H9 (cell line): Measurements from ENCODE around the gene TOM1L2. TPM values are rescaled to one million over a fixed set of nuclear protein-coding genes. Genes with fewer than 3 reads are reported as not detected.

ENCODE experiments used
- DNase-seq: peaks from one replicate; pipeline ENCODE4 v3.0.0-alpha.2; 2017
- H2AFZ ChIP-seq: one replicate; pipeline ENCODE4 v1.6.1; 2013; ENCODE audit warnings: mild to moderate bottlenecking, low read length, control low read depth, moderate library complexity
- H2AK5ac ChIP-seq: 2 replicates; pipeline ENCODE4 v1.6.1; 2013; ENCODE audit warnings: low read length, control low read depth, mixed read lengths; ENCODE audit not compliant: insufficient read length
- H2BK120ac ChIP-seq: one replicate; pipeline ENCODE4 v1.6.1; 2013; ENCODE audit warnings: low read depth, mild to moderate bottlenecking, low read length, control low read depth, inconsistent platforms; ENCODE audit not compliant: poor library complexity, severe bottlenecking
- H2BK12ac ChIP-seq: 2 replicates; pipeline ENCODE4 v1.6.1; 2013; ENCODE audit warnings: low read length, control low read depth, mixed read lengths, low read depth; ENCODE audit not compliant: insufficient read length
- H2BK15ac ChIP-seq: 2 replicates; pipeline ENCODE4 v1.6.1; 2013; ENCODE audit warnings: low read depth, low read length, control low read depth
- H2BK20ac ChIP-seq: one replicate; pipeline ENCODE4 v1.6.1; 2013; ENCODE audit warnings: low read depth, mild to moderate bottlenecking, low read length, control low read depth, inconsistent platforms; ENCODE audit not compliant: poor library complexity, severe bottlenecking
- H2BK5ac ChIP-seq: 2 replicates; pipeline ENCODE4 v1.6.1; 2013; ENCODE audit warnings: low read length, control low read depth, mixed read lengths; ENCODE audit not compliant: insufficient read length
- H3K14ac ChIP-seq: 2 replicates; pipeline ENCODE4 v1.6.1; 2013; ENCODE audit warnings: low read length, control low read depth; ENCODE audit not compliant: insufficient read depth
- H3K18ac ChIP-seq: 2 replicates; pipeline ENCODE4 v1.6.1; 2013; ENCODE audit warnings: low read depth, mild to moderate bottlenecking, mixed read lengths, low read length, control low read depth; ENCODE audit not compliant: insufficient read length
- H3K23ac ChIP-seq: 2 replicates; pipeline ENCODE4 v1.6.1; 2013; ENCODE audit warnings: low read length, control low read depth, mixed read lengths, low read depth; ENCODE audit not compliant: insufficient read length
- H3K23me2 ChIP-seq: 2 replicates; pipeline ENCODE4 v1.6.1; 2013; ENCODE audit warnings: low read depth, mild to moderate bottlenecking, mixed read lengths, low read length, control low read depth; ENCODE audit not compliant: insufficient read length, poor library complexity, severe bottlenecking
- H3K27ac ChIP-seq: 2 replicates; pipeline ENCODE4 v1.5.1; 2013; ENCODE audit warnings: low read length, control low read depth, mixed read lengths, low read depth; ENCODE audit not compliant: insufficient read length
- H3K27me3 ChIP-seq: 2 replicates; pipeline ENCODE4 v1.6.1; 2013; ENCODE audit warnings: low read length, control low read depth, inconsistent platforms; ENCODE audit not compliant: insufficient read depth
- H3K4ac ChIP-seq: 2 replicates; pipeline ENCODE4 v1.6.1; 2013; ENCODE audit warnings: low read depth, mild to moderate bottlenecking, control low read depth, inconsistent platforms, low read length, moderate library complexity
- H3K4me1 ChIP-seq: 2 replicates; pipeline ENCODE4 v1.6.1; 2013; ENCODE audit warnings: low read length, control low read depth, inconsistent platforms; ENCODE audit not compliant: insufficient read depth
- H3K4me2 ChIP-seq: 2 replicates; pipeline ENCODE4 v1.6.1; 2013; ENCODE audit warnings: low read length, control low read depth, mixed read lengths; ENCODE audit not compliant: insufficient read length, insufficient read depth
- H3K56ac ChIP-seq: 2 replicates; pipeline ENCODE4 v1.6.1; 2013; ENCODE audit warnings: low read depth, mild to moderate bottlenecking, mixed read lengths, low read length, control low read depth; ENCODE audit not compliant: insufficient read length
- H3K79me1 ChIP-seq: 2 replicates; pipeline ENCODE4 v1.6.1; 2013; ENCODE audit warnings: low read depth, mild to moderate bottlenecking, moderate library complexity, low read length, control low read depth, inconsistent platforms; ENCODE audit not compliant: insufficient read depth, poor library complexity, severe bottlenecking
- H3K79me2 ChIP-seq: 2 replicates; pipeline ENCODE4 v1.6.1; 2013; ENCODE audit warnings: low read length, control low read depth, inconsistent platforms; ENCODE audit not compliant: insufficient read depth
- H3K9ac ChIP-seq: 2 replicates; pipeline ENCODE4 v1.6.1; 2013; ENCODE audit warnings: low read length, control low read depth, mixed read lengths; ENCODE audit not compliant: insufficient read length; ENCODE audit errors: extremely low read depth
- H3K9me3 ChIP-seq: one replicate; pipeline ENCODE4 v1.6.1; 2013; ENCODE audit warnings: low read depth, low read length, inconsistent platforms; ENCODE audit not compliant: control insufficient read depth
- H3T11ph ChIP-seq: one replicate; pipeline ENCODE4 v1.6.1; 2013; ENCODE audit warnings: mild to moderate bottlenecking, low read length, control low read depth, inconsistent platforms
- H4K20me1 ChIP-seq: one replicate; pipeline ENCODE4 v1.6.1; 2013; ENCODE audit not compliant: control insufficient read depth, insufficient read length, insufficient read depth
- H4K5ac ChIP-seq: 2 replicates; pipeline ENCODE4 v1.6.1; 2013; ENCODE audit warnings: low read depth, mild to moderate bottlenecking, mixed read lengths, low read length, control low read depth; ENCODE audit not compliant: insufficient read length
- H4K8ac ChIP-seq: replicated peaks from 2 replicates; pipeline ENCODE4 v1.6.1; 2013; ENCODE audit warnings: low read length, control low read depth, mixed read lengths, low read depth; ENCODE audit not compliant: insufficient read length
- H4K91ac ChIP-seq: 2 replicates; pipeline ENCODE4 v1.6.1; 2013; ENCODE audit warnings: low read depth, mild to moderate bottlenecking, moderate library complexity, mixed read lengths, low read length, control low read depth; ENCODE audit not compliant: insufficient read length
- H3K27ac Mint-ChIP-seq, 3 experiments: 2 replicates in 2 of 3; 3 replicates in 1 of 3; pipeline ENCODE4 v1.8.0; 2020 to 2021; ENCODE audit warnings: mixed read lengths in 3 of 3, mild to moderate bottlenecking in 1 of 3, moderate library complexity in 1 of 3
- H3K27me3 Mint-ChIP-seq: 2 replicates; pipeline ENCODE4 v1.8.0; 2021; ENCODE audit warnings: low read depth, mild to moderate bottlenecking, moderate library complexity, mixed read lengths
- H3K36me3 Mint-ChIP-seq, 3 experiments: 2 replicates in 2 of 3; 3 replicates in 1 of 3; pipeline ENCODE4 v1.8.0; 2020 to 2021; ENCODE audit warnings: low read depth in 3 of 3, mixed read lengths in 3 of 3; ENCODE audit not compliant: insufficient read depth in 1 of 3
- H3K4me1 Mint-ChIP-seq, 2 experiments: 2 replicates each; pipeline ENCODE4 v1.8.0; 2020; ENCODE audit warnings: mixed read lengths in 2 of 2
- H3K4me3 Mint-ChIP-seq, 2 experiments: 2 replicates in 1 of 2; 3 replicates in 1 of 2; pipeline ENCODE4 v1.8.0; 2020 to 2021; ENCODE audit warnings: mild to moderate bottlenecking in 2 of 2, mixed read lengths in 2 of 2, moderate library complexity in 1 of 2
- H3K9me3 Mint-ChIP-seq, 2 experiments: 2 replicates in 1 of 2; 3 replicates in 1 of 2; pipeline ENCODE4 v1.8.0; 2020; ENCODE audit warnings: mild to moderate bottlenecking in 2 of 2, mixed read lengths in 2 of 2, moderate library complexity in 1 of 2
- CTCF ChIP-seq: fragments of 200-600 bp; sonication (generic); conservative IDR thresholded peaks from 3 replicates; pipeline ENCODE4 v1.8.0; 2021; ENCODE audit warnings: antibody characterized with exemption, mild to moderate bottlenecking
- WGBS: extraction: QIAGEN DNeasy Blood & Tissue Kit; methylation state at CpG from one replicate; pipeline ENCODE4 v1.1.7; 2013; ENCODE audit warnings: missing lambda C conversion rate, low lambda C conversion rate, mixed read lengths; ENCODE audit not compliant: insufficient read length; ENCODE audit errors: extremely low coverage; 5-methylcytosine and 5-hydroxymethylcytosine counted together
- total RNA-seq: library from RNA; stranded (reverse); gene quantifications from 2 replicates; pipeline ENCODE4 v1.2.1, GENCODE V29; 2021

Gene TOM1L2
- total RNA-seq, 1 experiment from 2014 or later, result 4.6 TPM

- no peak overlapping the region for H3K14ac ChIP-seq
- H4K20me1 ChIP-seq, result no peaks in the 10 kb centered on the region
- no peak overlapping the region for H3K9ac ChIP-seq
- H4K91ac ChIP-seq, result no peak overlapping the region
- Mint-ChIP-seq H3K36me3 (no peaks in the 10 kb centered on the region), H3K9me3 (no peaks in the 10 kb centered on the region), H3K27me3 (no peaks in the 10 kb centered on the region), H3K4me1 (peaks cover 2 to 10% of the 10 kb centered on the region in 2 experiments), H3K27ac (no peak overlapping the region), H3K4me3 (no peak overlapping the region)
- no CpG with 5 or more reads among the region's 3 CpGs for WGBS
- no peaks in the 10 kb centered on the region for H3K9me3 ChIP-seq
- no peak overlapping the region for H4K5ac ChIP-seq
- no peak overlapping the region for H3T11ph ChIP-seq
- H3K23ac ChIP-seq, result no peak overlapping the region
- no peak overlapping the region for H3K4ac ChIP-seq
- no peak overlapping the region for H2BK5ac ChIP-seq
- no peak overlapping the region for H3K56ac ChIP-seq
- H4K8ac ChIP-seq, result no peak overlapping the region
- no peak overlapping the region for H3K27ac ChIP-seq
- no peak overlapping the region for H3K4me2 ChIP-seq
- H3K23me2 ChIP-seq, result no peaks in the 10 kb centered on the region
- H3K4me1 ChIP-seq, result no peaks in the 10 kb centered on the region
- no peak for TF ChIP-seq CTCF
- H2BK20ac ChIP-seq, result no peak overlapping the region
- no peak overlapping the region for H2BK12ac ChIP-seq
- H3K79me1 ChIP-seq, result no peaks in the 10 kb centered on the region
- H3K79me2 ChIP-seq, result no peaks in the 10 kb centered on the region
- no peak for DNase-seq
- no peak overlapping the region for H3K18ac ChIP-seq
- H2BK120ac ChIP-seq, result no peak overlapping the region
- H2AFZ ChIP-seq, result no peak overlapping the region
- H2AK5ac ChIP-seq, result no peak overlapping the region
- no peaks in the 10 kb centered on the region for H3K27me3 ChIP-seq
- H2BK15ac ChIP-seq, result no peak overlapping the region
Measured at GRCh38 chr17:17966399-17966798, 5.8 kb downstream of the TOM1L2 start.
